ENCODE results near the gene SMARCA4.

SMARCA4 gene

GRCh38 chr19:10975374-10976130 lies 14.7 kb downstream of the SMARCA4 start:
- Mint-ChIP-seq H3K27me3 (no peaks in the 10 kb centered on the region), H3K9me3 (no peaks in the 10 kb centered on the region), H3K27ac (ENCODE audit: low read depth) (peak overlapping the region; percentile 73), H3K36me3 (ENCODE audit: insufficient read depth) (no peaks in the 10 kb centered on the region), H3K4me3 (no peak overlapping the region), H3K4me1 (peaks cover 35% of the 10 kb centered on the region)
- DNase-seq (ENCODE audit: low spot score in 2 of 2): no peak
- no peak for ATAC-seq (replicated peaks; ENCODE audit: extremely low read depth, poor library complexity, severe bottlenecking)

- H3K36me3 Mint-ChIP-seq (ENCODE audit: insufficient read depth): no peaks in the 10 kb centered on the region
- ATAC-seq (replicated peaks; ENCODE audit: extremely low read depth, poor library complexity, severe bottlenecking) (no peak), DNase-seq (ENCODE audit: low spot score in 2 of 2) (no peak)
- H3K27me3 Mint-ChIP-seq: no peaks in the 10 kb centered on the region
- H3K4me3 Mint-ChIP-seq: no peak overlapping the region
- peaks cover 30% of the 10 kb centered on the region for H3K4me1 Mint-ChIP-seq
- H3K9me3 Mint-ChIP-seq: no peaks in the 10 kb centered on the region
- peak overlapping the region; percentile 73 for H3K27ac Mint-ChIP-seq (ENCODE audit: low read depth)
Measured at GRCh38 chr19:10976131-10976892, 15.5 kb downstream of the SMARCA4 start.

GRCh38 chr19:10977742-10978092 lies 16.9 kb downstream of the SMARCA4 start:
- Mint-ChIP-seq H3K36me3 (ENCODE audit: insufficient read depth) (no peaks in the 10 kb centered on the region), H3K4me1 (peaks cover 30% of the 10 kb centered on the region), H3K27ac (ENCODE audit: low read depth) (peak overlapping the region; percentile 13), H3K9me3 (no peaks in the 10 kb centered on the region), H3K27me3 (no peaks in the 10 kb centered on the region), H3K4me3 (no peak overlapping the region)
- no peak for DNase-seq (ENCODE audit: low spot score in 2 of 2)
- ATAC-seq (replicated peaks; ENCODE audit: extremely low read depth, poor library complexity, severe bottlenecking): no peak

- peaks cover 23% of the 10 kb centered on the region for H3K4me1 Mint-ChIP-seq
- H3K27me3 Mint-ChIP-seq: no peaks in the 10 kb centered on the region
- no peak overlapping the region for H3K27ac Mint-ChIP-seq (ENCODE audit: low read depth)
- H3K9me3 Mint-ChIP-seq: no peaks in the 10 kb centered on the region
- no peak overlapping the region for H3K4me3 Mint-ChIP-seq
- peaks cover 3% of the 10 kb centered on the region for H3K36me3 Mint-ChIP-seq (ENCODE audit: insufficient read depth)
- no peak for DNase-seq (ENCODE audit: low spot score in 2 of 2)
- no peak for ATAC-seq (replicated peaks; ENCODE audit: extremely low read depth, poor library complexity, severe bottlenecking)
Measured at GRCh38 chr19:10979951-10980381, 19.1 kb downstream of the SMARCA4 start.

GRCh38 chr19:10981252-10981895 lies 20.5 kb downstream of the SMARCA4 start:
- Mint-ChIP-seq H3K9me3 (no peaks in the 10 kb centered on the region), H3K4me1 (peaks cover 13% of the 10 kb centered on the region), H3K27me3 (no peaks in the 10 kb centered on the region), H3K4me3 (no peak overlapping the region), H3K36me3 (ENCODE audit: insufficient read depth) (peaks cover 11% of the 10 kb centered on the region), H3K27ac (ENCODE audit: low read depth) (no peak overlapping the region)
- DNase-seq (ENCODE audit: low spot score in 2 of 2) (no peak), ATAC-seq (replicated peaks; ENCODE audit: extremely low read depth, poor library complexity, severe bottlenecking) (no peak)

- DNase-seq (ENCODE audit: low spot score in 2 of 2): no peak
- Mint-ChIP-seq H3K36me3 (ENCODE audit: insufficient read depth) (peaks cover 11% of the 10 kb centered on the region), H3K4me1 (peaks cover 7% of the 10 kb centered on the region), H3K9me3 (no peaks in the 10 kb centered on the region), H3K27me3 (no peaks in the 10 kb centered on the region), H3K4me3 (no peak overlapping the region), H3K27ac (ENCODE audit: low read depth) (no peak overlapping the region)
- ATAC-seq (replicated peaks; ENCODE audit: extremely low read depth, poor library complexity, severe bottlenecking): no peak
Measured at GRCh38 chr19:10983026-10983425, 22.2 kb downstream of the SMARCA4 start.

GRCh38 chr19:10984166-10984735 lies 23.4 kb downstream of the SMARCA4 start:
- H3K4me1 Mint-ChIP-seq: peaks cover 5% of the 10 kb centered on the region
- no peak for ATAC-seq (replicated peaks; ENCODE audit: extremely low read depth, poor library complexity, severe bottlenecking)
- DNase-seq (ENCODE audit: low spot score in 2 of 2): no peak
- H3K27me3 Mint-ChIP-seq: no peaks in the 10 kb centered on the region
- H3K36me3 Mint-ChIP-seq (ENCODE audit: insufficient read depth): peaks cover 18% of the 10 kb centered on the region
- no peak overlapping the region for H3K27ac Mint-ChIP-seq (ENCODE audit: low read depth)
- H3K9me3 Mint-ChIP-seq: no peaks in the 10 kb centered on the region
- H3K4me3 Mint-ChIP-seq: no peak overlapping the region

- H3K4me3 Mint-ChIP-seq: no peak overlapping the region
- peaks cover 20% of the 10 kb centered on the region for H3K36me3 Mint-ChIP-seq (ENCODE audit: insufficient read depth)
- H3K27me3 Mint-ChIP-seq: no peaks in the 10 kb centered on the region
- H3K27ac Mint-ChIP-seq (ENCODE audit: low read depth): no peak overlapping the region
- H3K9me3 Mint-ChIP-seq: no peaks in the 10 kb centered on the region
- DNase-seq (ENCODE audit: low spot score in 2 of 2): no peak
- H3K4me1 Mint-ChIP-seq: no peaks in the 10 kb centered on the region
- no peak for ATAC-seq (replicated peaks; ENCODE audit: extremely low read depth, poor library complexity, severe bottlenecking)
Measured at GRCh38 chr19:10985502-10985901, 24.7 kb downstream of the SMARCA4 start.

GRCh38 chr19:10986301-10987127 lies 25.7 kb downstream of the SMARCA4 start:
- ATAC-seq (replicated peaks; ENCODE audit: extremely low read depth, poor library complexity, severe bottlenecking): no peak
- no peak for DNase-seq (ENCODE audit: low spot score in 2 of 2)
- H3K27me3 Mint-ChIP-seq: no peaks in the 10 kb centered on the region
- H3K4me1 Mint-ChIP-seq: no peaks in the 10 kb centered on the region
- no peaks in the 10 kb centered on the region for H3K9me3 Mint-ChIP-seq
- no peak overlapping the region for H3K27ac Mint-ChIP-seq (ENCODE audit: low read depth)
- no peak overlapping the region for H3K4me3 Mint-ChIP-seq
- peaks cover 24% of the 10 kb centered on the region for H3K36me3 Mint-ChIP-seq (ENCODE audit: insufficient read depth)

GRCh38 chr19:10987571-10988297 lies 26.9 kb downstream of the SMARCA4 start:
- peaks cover 28% of the 10 kb centered on the region for H3K36me3 Mint-ChIP-seq (ENCODE audit: insufficient read depth)
- no peak overlapping the region for H3K4me3 Mint-ChIP-seq
- H3K27ac Mint-ChIP-seq (ENCODE audit: low read depth): peak overlapping the region; percentile 19
- ATAC-seq (replicated peaks; ENCODE audit: extremely low read depth, poor library complexity, severe bottlenecking) (no peak), DNase-seq (ENCODE audit: low spot score in 2 of 2) (no peak)
- H3K9me3 Mint-ChIP-seq: no peaks in the 10 kb centered on the region
- H3K27me3 Mint-ChIP-seq: no peaks in the 10 kb centered on the region
- no peaks in the 10 kb centered on the region for H3K4me1 Mint-ChIP-seq

GRCh38 chr19:10988380-10988779 lies 27.6 kb downstream of the SMARCA4 start:
- DNase-seq (ENCODE audit: low spot score in 2 of 2) (no peak), ATAC-seq (replicated peaks; ENCODE audit: extremely low read depth, poor library complexity, severe bottlenecking) (no peak)
- no peaks in the 10 kb centered on the region for H3K27me3 Mint-ChIP-seq
- H3K36me3 Mint-ChIP-seq (ENCODE audit: insufficient read depth): peaks cover 32% of the 10 kb centered on the region
- H3K4me3 Mint-ChIP-seq: no peak overlapping the region
- H3K27ac Mint-ChIP-seq (ENCODE audit: low read depth): peak overlapping the region; percentile 56
- no peaks in the 10 kb centered on the region for H3K9me3 Mint-ChIP-seq
- H3K4me1 Mint-ChIP-seq: no peaks in the 10 kb centered on the region

Data from central memory CD8-positive, alpha-beta T cell (primary cell).